ENCODE results near the gene SLC39A13. TPM values are rescaled to one million over a fixed set of nuclear protein-coding genes. Genes with fewer than 3 reads are reported as not detected.
A peak's percentile ranks its signal among the peaks of the same experiment; 100 is the strongest.

Gene SLC39A13
- total RNA-seq, 1 donor from 2014 or later: 53.5 TPM

DNA sequence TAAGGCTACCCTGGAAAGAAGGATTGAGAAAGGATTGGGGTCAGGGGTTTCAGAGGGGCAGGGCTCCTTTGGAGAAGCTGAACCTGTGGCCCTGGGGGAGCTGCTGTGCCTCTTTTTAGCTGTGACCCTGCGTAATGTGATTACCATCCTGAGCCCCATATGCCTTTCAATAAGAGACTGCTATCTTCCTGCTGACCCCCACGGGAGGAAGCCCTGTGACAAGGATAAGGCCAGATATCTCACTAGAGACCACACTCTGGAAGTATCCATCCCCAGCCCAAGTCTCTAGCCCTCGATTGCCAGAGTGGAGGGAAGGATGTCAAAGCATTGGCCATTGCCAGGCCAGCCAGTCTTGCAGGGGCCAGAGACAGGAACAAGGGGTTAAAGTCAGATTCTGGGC lies 4.8 kb upstream of the SLC39A13 start:
- no peaks in the 10 kb centered on the region for H3K27me3 ChIP-seq
- TF ChIP-seq CTCF (IDR thresholded peaks at IDR 0.05) (no peak), POLR2AphosphoS5 (IDR thresholded peaks at IDR 0.05; ENCODE audit: insufficient read depth in 1 of 2, low read depth in 1 of 2) (no peak), POLR2A (IDR thresholded peaks at IDR 0.05) (no peak)
- H3K36me3 ChIP-seq: no peaks in the 10 kb centered on the region
- H3K4me1 ChIP-seq: peaks cover 33% of the 10 kb centered on the region
- H3K9me3 ChIP-seq: no peaks in the 10 kb centered on the region
- H3K4me3 ChIP-seq: no peak overlapping the region
- no peak for DNase-seq (ENCODE audit: extremely low spot score in 2 of 2)
- no peak overlapping the region for H3K27ac ChIP-seq
- intact Hi-C loops (cut with DNase I): no loop called here

DNA sequence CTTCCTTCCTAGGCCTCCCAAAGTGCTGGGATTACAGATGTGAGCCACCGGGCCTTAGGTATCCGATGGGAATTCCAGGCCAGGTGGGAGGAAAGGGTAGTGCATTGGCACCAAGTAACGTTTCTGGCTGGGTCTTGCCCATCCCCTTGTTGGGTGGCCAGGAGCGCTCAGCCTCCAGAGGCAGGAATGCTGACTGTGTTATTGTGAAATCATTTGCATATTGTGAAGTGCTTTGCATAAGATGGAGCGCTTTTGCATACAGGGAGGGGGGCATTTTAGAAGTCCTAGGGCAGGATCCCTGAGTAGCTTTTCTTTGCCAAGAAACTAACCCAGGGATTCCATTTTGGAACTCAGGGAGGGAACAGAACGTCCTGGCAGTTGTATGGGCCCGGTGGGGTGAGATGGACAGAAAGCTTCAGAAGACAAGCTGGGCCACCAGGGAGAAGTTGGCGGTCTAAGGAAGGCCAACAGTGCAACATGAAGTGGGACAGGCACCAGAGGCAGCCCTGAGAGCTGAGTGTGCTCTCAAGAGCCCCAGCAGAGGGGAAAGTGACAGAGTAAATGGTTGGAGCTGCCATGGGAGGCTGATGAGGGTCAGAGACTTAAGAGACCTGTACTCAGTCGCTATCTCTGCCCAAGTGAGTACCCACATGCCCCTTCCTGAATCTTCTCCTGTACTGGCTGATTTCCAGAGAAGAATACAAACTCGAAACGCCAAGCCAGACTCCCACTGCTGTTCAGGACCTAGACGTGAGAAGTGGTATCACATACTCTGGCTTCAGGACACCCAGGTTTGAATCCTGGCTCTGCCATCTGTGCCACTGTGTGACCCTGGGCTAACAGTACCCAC lies 1.3 kb upstream of the SLC39A13 start:
- no peak for TF ChIP-seq POLR2AphosphoS5 (IDR thresholded peaks at IDR 0.05; ENCODE audit: insufficient read depth in 1 of 2, low read depth in 1 of 2)
- TF ChIP-seq CTCF (IDR thresholded peaks at IDR 0.05): no peak
- TF ChIP-seq POLR2A (IDR thresholded peaks at IDR 0.05): no peak
- Histone ChIP-seq H3K27ac (peak overlapping the region; percentile 89), H3K36me3 (peaks cover 0 to 15% of the 10 kb centered on the region in 2 donors), H3K27me3 (no peaks in the 10 kb centered on the region), H3K4me1 (peaks cover 37% of the 10 kb centered on the region), H3K9me3 (no peaks in the 10 kb centered on the region), H3K4me3 (peak overlapping the region; percentile 62 to 87)
- intact Hi-C loops (cut with DNase I): no loop called here
- no peak for DNase-seq (ENCODE audit: extremely low spot score in 2 of 2)

- DNase-seq (ENCODE audit: extremely low spot score in 2 of 2): peak in 1 of 2 donors; percentile 95
- Histone ChIP-seq H3K27ac (peak overlapping the region; percentile 89), H3K4me1 (peaks cover 37% of the 10 kb centered on the region), H3K27me3 (no peaks in the 10 kb centered on the region), H3K9me3 (no peaks in the 10 kb centered on the region), H3K4me3 (peak overlapping the region; percentile 62 to 87), H3K36me3 (peaks cover 0 to 24% of the 10 kb centered on the region in 2 donors)
- intact Hi-C loops (cut with DNase I): no loop called here
- TF ChIP-seq CTCF (IDR thresholded peaks at IDR 0.05) (no peak), POLR2A (IDR thresholded peaks at IDR 0.05) (peak in 1 of 2 donors; percentile 41), POLR2AphosphoS5 (IDR thresholded peaks at IDR 0.05; ENCODE audit: insufficient read depth in 1 of 2, low read depth in 1 of 2) (peak in 1 of 2 donors; percentile 66)
Observed at GRCh38 chr11:47408598-47409439, 429 bp downstream of the SLC39A13 start.

DNA sequence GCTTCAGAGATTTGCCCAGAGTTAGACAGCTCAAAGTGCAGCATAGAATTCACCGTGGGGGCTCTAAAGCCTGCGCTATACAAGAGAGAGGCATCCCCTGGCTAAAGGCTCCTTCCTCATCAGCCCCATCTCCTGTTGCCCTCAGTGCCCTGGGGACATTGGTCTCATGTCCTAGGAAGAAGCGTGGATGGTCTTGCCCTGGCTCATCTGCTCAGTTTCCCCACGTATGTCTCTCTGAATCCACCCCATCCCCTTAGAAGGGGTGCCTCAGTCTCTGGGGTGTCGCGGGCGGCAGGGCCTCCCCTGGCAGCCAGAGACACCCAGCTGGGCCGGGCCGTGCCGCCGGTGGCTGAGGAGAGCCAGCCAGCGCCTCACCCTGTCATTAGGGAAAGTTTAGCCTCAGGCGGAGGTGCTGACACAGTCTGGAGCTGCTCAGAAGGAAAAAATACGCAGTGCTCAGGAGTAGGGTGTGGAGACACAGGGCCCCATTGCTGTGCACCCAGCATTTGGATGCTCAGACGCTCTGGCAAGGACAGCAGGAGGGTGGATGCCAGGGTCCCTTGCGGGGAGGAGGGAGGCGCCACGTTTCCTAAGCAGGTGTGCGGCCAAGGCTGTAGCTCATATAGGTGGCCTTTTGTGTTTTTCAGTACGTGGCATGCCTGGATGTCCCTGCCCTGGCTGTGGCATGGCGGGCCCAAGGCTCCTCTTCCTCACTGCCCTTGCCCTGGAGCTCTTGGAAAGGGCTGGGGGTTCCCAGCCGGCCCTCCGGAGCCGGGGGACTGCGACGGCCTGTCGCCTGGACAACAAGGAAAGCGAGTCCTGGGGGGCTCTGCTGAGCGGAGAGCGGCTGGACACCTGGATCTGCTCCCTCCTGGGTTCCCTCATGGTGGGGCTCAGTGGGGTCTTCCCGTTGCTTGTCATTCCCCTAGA lies 1.3 kb downstream of the SLC39A13 start:
- intact Hi-C loops (cut with DNase I): no loop called here
- peaks cover 37% of the 10 kb centered on the region for H3K4me1 ChIP-seq

More for the DNA sequence above, 1.3 kb downstream of the SLC39A13 start:
- peak overlapping the region; percentile 62 to 87 for H3K4me3 ChIP-seq
- peak overlapping the region; percentile 89 for H3K27ac ChIP-seq
- peaks cover 0 to 30% of the 10 kb centered on the region in 2 donors for H3K36me3 ChIP-seq
- no peak for TF ChIP-seq CTCF (IDR thresholded peaks at IDR 0.05)
- no peak for TF ChIP-seq POLR2A (IDR thresholded peaks at IDR 0.05)
- TF ChIP-seq POLR2AphosphoS5 (IDR thresholded peaks at IDR 0.05; ENCODE audit: insufficient read depth in 1 of 2, low read depth in 1 of 2): no peak
- H3K9me3 ChIP-seq: no peaks in the 10 kb centered on the region
- H3K27me3 ChIP-seq: no peaks in the 10 kb centered on the region
- no peak for DNase-seq (ENCODE audit: extremely low spot score in 2 of 2)

All from vagina (tissue), 2 donors.